ENCODE data around the gene NKD2. TPM values are rescaled to one million over a fixed set of nuclear protein-coding genes. Genes with fewer than 3 reads are reported as not detected.

Gene NKD2
- total and polyA plus RNA-seq, 2 experiments from 2014 or later, result not detected

- WGBS, 2 experiments (ENCODE audit: low coverage in 1 of 2, low lambda C conversion rate in 2 of 2, missing lambda C conversion rate in 2 of 2), result 26 to 27% methylated on average over 16 to 17 of the region's 17 CpGs
- Histone ChIP-seq H3K9ac (peak overlapping the region; percentile 53), H3K4me2 (ENCODE audit: unreplicated experiment) (peak overlapping the region; percentile 80), H3K4me1 (ENCODE audit: insufficient read depth) (peaks cover 10% of the 10 kb centered on the region), H2AFZ (peak overlapping the region; percentile 62), H4K20me1 (ENCODE audit: insufficient read depth) (no peaks in the 10 kb centered on the region), H3K9me2 (ENCODE audit: insufficient read depth) (no peaks in the 10 kb centered on the region), H3K4me3 (peak overlapping the region; percentile 48), H3F3A (ENCODE audit: insufficient read depth) (peaks cover 10% of the 10 kb centered on the region), H3K79me2 (ENCODE audit: insufficient read depth) (no peaks in the 10 kb centered on the region), H3K27me3 (replicated peaks; ENCODE audit: insufficient read depth) (peaks cover 7% of the 10 kb centered on the region; the same call in 1 of the 2 replicates), H3K27ac (no peak overlapping the region; the same call in 1 of the 2 replicates), H3K9me3 (ENCODE audit: low read depth) (no peaks in the 10 kb centered on the region), H3K36me3 (ENCODE audit: low read depth) (no peaks in the 10 kb centered on the region)
- TF ChIP-seq EZH2 (IDR thresholded peaks at IDR 0.05; ENCODE audit: insufficient read depth, poor library complexity, severe bottlenecking) (no peak), EZH2phosphoT487 (IDR thresholded peaks at IDR 0.05; ENCODE audit: insufficient read depth, low read depth) (no peak)
- in situ Hi-C loops (cut with MboI), result no loop called here
- DNase-seq, result peak; percentile 55
Measured at GRCh38 chr5:980001-980588, 28.5 kb upstream of the NKD2 start.

GRCh38 chr5:980966-981365 lies 27.6 kb upstream of the NKD2 start:
- Histone ChIP-seq H3K27ac (peak overlapping the region; percentile 4; the same call in 1 of the 2 replicates), H3K36me3 (ENCODE audit: low read depth) (no peaks in the 10 kb centered on the region), H3K9me2 (ENCODE audit: insufficient read depth) (no peaks in the 10 kb centered on the region), H3K9ac (peak overlapping the region; percentile 53), H3K4me3 (peak overlapping the region; percentile 48), H3K27me3 (replicated peaks; ENCODE audit: insufficient read depth) (peaks cover 13% of the 10 kb centered on the region; the same call in 1 of the 2 replicates), H4K20me1 (ENCODE audit: insufficient read depth) (no peaks in the 10 kb centered on the region), H3F3A (ENCODE audit: insufficient read depth) (peaks cover 10% of the 10 kb centered on the region), H3K9me3 (ENCODE audit: low read depth) (no peaks in the 10 kb centered on the region), H3K4me2 (ENCODE audit: unreplicated experiment) (peak overlapping the region; percentile 80), H3K4me1 (ENCODE audit: insufficient read depth) (peaks cover 10% of the 10 kb centered on the region), H3K79me2 (ENCODE audit: insufficient read depth) (no peaks in the 10 kb centered on the region), H2AFZ (peak overlapping the region; percentile 62)
- in situ Hi-C loops (cut with MboI), result no loop called here
- TF ChIP-seq EZH2 (IDR thresholded peaks at IDR 0.05; ENCODE audit: insufficient read depth, poor library complexity, severe bottlenecking) (no peak), EZH2phosphoT487 (IDR thresholded peaks at IDR 0.05; ENCODE audit: insufficient read depth, low read depth) (no peak)
- DNase-seq, result peak; percentile 53
- WGBS, 2 experiments (ENCODE audit: low coverage in 1 of 2, low lambda C conversion rate in 2 of 2, missing lambda C conversion rate in 2 of 2), result 7% methylated on average over 6 of the region's 6 CpGs

- Histone ChIP-seq H3K27ac (no peak overlapping the region), H4K20me1 (ENCODE audit: insufficient read depth) (no peaks in the 10 kb centered on the region), H3K36me3 (ENCODE audit: low read depth) (no peaks in the 10 kb centered on the region), H3K4me3 (no peak overlapping the region), H3K4me1 (ENCODE audit: insufficient read depth) (peaks cover 10% of the 10 kb centered on the region), H3K9ac (no peak overlapping the region), H3K27me3 (replicated peaks; ENCODE audit: insufficient read depth) (peaks cover 13% of the 10 kb centered on the region; the same call in 1 of the 2 replicates), H3K79me2 (ENCODE audit: insufficient read depth) (no peaks in the 10 kb centered on the region), H3F3A (ENCODE audit: insufficient read depth) (peaks cover 10% of the 10 kb centered on the region), H3K4me2 (ENCODE audit: unreplicated experiment) (peak overlapping the region; percentile 80), H3K9me2 (ENCODE audit: insufficient read depth) (no peaks in the 10 kb centered on the region), H2AFZ (no peak overlapping the region), H3K9me3 (ENCODE audit: low read depth) (no peaks in the 10 kb centered on the region)
- no peak for TF ChIP-seq EZH2 (IDR thresholded peaks at IDR 0.05; ENCODE audit: insufficient read depth, poor library complexity, severe bottlenecking)
- TF ChIP-seq EZH2phosphoT487 (IDR thresholded peaks at IDR 0.05; ENCODE audit: insufficient read depth, low read depth), result no peak
- no peak for DNase-seq
- 25 to 28% methylated on average over 4 to 7 of the region's 7 CpGs for WGBS, 2 experiments (ENCODE audit: low coverage in 1 of 2, low lambda C conversion rate in 2 of 2, missing lambda C conversion rate in 2 of 2)
- in situ Hi-C loops (cut with MboI), result no loop called here
Measured at GRCh38 chr5:981456-981855, 27.1 kb upstream of the NKD2 start.

GRCh38 chr5:982377-983237 lies 26.0 kb upstream of the NKD2 start:
- DNase-seq, result peak; percentile 38
- Histone ChIP-seq H3K4me3 (no peak overlapping the region), H3F3A (ENCODE audit: insufficient read depth) (peaks cover 10% of the 10 kb centered on the region), H3K9me2 (ENCODE audit: insufficient read depth) (no peaks in the 10 kb centered on the region), H3K9me3 (ENCODE audit: low read depth) (no peaks in the 10 kb centered on the region), H3K4me1 (ENCODE audit: insufficient read depth) (peaks cover 10% of the 10 kb centered on the region), H3K4me2 (ENCODE audit: unreplicated experiment) (no peak overlapping the region), H3K27me3 (replicated peaks; ENCODE audit: insufficient read depth) (peaks cover 13% of the 10 kb centered on the region; the same call in 1 of the 2 replicates), H3K9ac (no peak overlapping the region), H3K36me3 (ENCODE audit: low read depth) (no peaks in the 10 kb centered on the region), H4K20me1 (ENCODE audit: insufficient read depth) (no peaks in the 10 kb centered on the region), H3K79me2 (ENCODE audit: insufficient read depth) (no peaks in the 10 kb centered on the region), H2AFZ (no peak overlapping the region), H3K27ac (no peak overlapping the region)
- TF ChIP-seq EZH2phosphoT487 (IDR thresholded peaks at IDR 0.05; ENCODE audit: insufficient read depth, low read depth), result no peak
- TF ChIP-seq EZH2 (IDR thresholded peaks at IDR 0.05; ENCODE audit: insufficient read depth, poor library complexity, severe bottlenecking), result no peak
- in situ Hi-C loops (cut with MboI), result no loop called here
- WGBS, 2 experiments (ENCODE audit: low coverage in 1 of 2, low lambda C conversion rate in 2 of 2, missing lambda C conversion rate in 2 of 2), result 53 to 60% methylated on average over 17 to 27 of the region's 27 CpGs
